GM12878 (cell line): Measurements from ENCODE around the gene KRTAP9-2. TPM values are rescaled to one million over a fixed set of nuclear protein-coding genes. Genes with fewer than 3 reads are reported as not detected.

Source experiments
- ATAC-seq: fragments of 200-7000 bp; cut with Tn5 transposase; 3 replicates; pipeline ENCODE4 v1.9.1; 2020; ENCODE audit warnings: mild to moderate bottlenecking, moderate library complexity
- BruUV-seq: library from RNA; stranded (reverse); fragments of 400-500 nt; replicated peaks from 2 replicates; lab custom pipeline; 2021; lab: Mats Ljungman, UMichigan
- CTCF ChIA-PET: fragments of 300-600 bp; sonication (Branson Sonifier 250); formaldehyde crosslinking; extraction: SDS; loops from one replicate; lab custom pipeline; 2021; ENCODE audit warnings: inconsistent platforms; lab: Yijun Ruan, JAX
- POLR2A ChIA-PET: fragments of 350-600 bp; formaldehyde crosslinking; extraction: SDS; loops from one replicate; lab custom pipeline; 2021; ENCODE audit warnings: inconsistent platforms; lab: Charles Lee
- RAD21 ChIA-PET: fragments of 300-600 bp; sonication (Branson Sonifier 250); formaldehyde crosslinking; loops from one replicate; lab custom pipeline; 2023; ENCODE audit warnings: antibody characterized with exemption; ENCODE audit not compliant: unreplicated experiment; lab: Charles Lee
- SMC1A ChIA-PET: fragments of 300-600 bp; sonication (Branson Sonifier 250); formaldehyde crosslinking; loops from one replicate; lab custom pipeline; 2023; ENCODE audit not compliant: unreplicated experiment, uncharacterized antibody; lab: Charles Lee
- DNase-seq: peaks from one replicate; pipeline ENCODE4 v3.0.0-alpha.2; 2011; ENCODE audit warnings: low read depth, low spot score
- FAIRE-seq: peaks from 3 replicates; lab custom pipeline; 2011; peaks lifted over from hg19 to GRCh38; lab: Jason Lieb, UNC
- H2AFZ ChIP-seq: 2 replicates; pipeline ENCODE4 v1.6.0; 2011; ENCODE audit warnings: low read depth, low read length, control low read depth; ENCODE audit not compliant: control insufficient read depth
- H3K27ac ChIP-seq: 2 replicates; pipeline ENCODE4 v1.5.1; 2011; ENCODE audit warnings: control low read depth; ENCODE audit not compliant: control insufficient read depth, insufficient read depth
- H3K27me3 ChIP-seq, 2 experiments: replicated peaks in 1 of 2; 2 replicates each; pipeline versions ENCODE4 v1.6.0 to v1.6.1; 2011; ENCODE audit warnings: low read length in 1 of 2; ENCODE audit not compliant: control insufficient read depth in 2 of 2, insufficient read depth in 2 of 2
- H3K36me3 ChIP-seq, 2 experiments: 2 replicates each; pipeline ENCODE4 v1.5.1; 2011; ENCODE audit warnings: low read length in 1 of 2; ENCODE audit not compliant: control insufficient read depth in 2 of 2, insufficient read depth in 2 of 2
- H3K4me1 ChIP-seq: 2 replicates; pipeline ENCODE4 v1.6.1; 2011; ENCODE audit warnings: mild to moderate bottlenecking, low read length, moderate library complexity, mixed read lengths; ENCODE audit not compliant: control insufficient read depth, insufficient read depth
- H3K4me2 ChIP-seq: 2 replicates; pipeline ENCODE4 v1.6.0; 2011; ENCODE audit warnings: control low read depth; ENCODE audit not compliant: control insufficient read depth, insufficient read depth
- H3K4me3 ChIP-seq: fragments of 200-600 bp; sonication (generic); 2 replicates; pipeline ENCODE4 v1.5.1; 2016
- H3K79me2 ChIP-seq: 2 replicates; pipeline ENCODE4 v1.6.0; 2011; ENCODE audit warnings: low read length; ENCODE audit not compliant: control insufficient read depth, insufficient read depth
- H3K9ac ChIP-seq: 2 replicates; pipeline ENCODE4 v1.8.0; 2011; ENCODE audit warnings: low read length, control low read depth, mixed read lengths; ENCODE audit not compliant: control insufficient read depth, insufficient read depth
- H3K9me3 ChIP-seq: replicated peaks from 3 replicates; pipeline ENCODE4 v1.5.1; 2011; ENCODE audit warnings: mild to moderate bottlenecking, low read length; ENCODE audit not compliant: control insufficient read depth, insufficient read depth
- H4K20me1 ChIP-seq: 2 replicates; pipeline ENCODE4 v1.6.0; 2011; ENCODE audit not compliant: control insufficient read depth, insufficient read depth
- BACH1 ChIP-seq: fragments of 450-650 bp; IDR thresholded peaks from 2 replicates; pipeline ENCODE4 v1.6.1; 2017; ENCODE audit warnings: mild to moderate bottlenecking, borderline replicate concordance
- BCL11A ChIP-seq: IDR thresholded peaks from 2 replicates; pipeline ENCODE4 v1.6.1; 2011; ENCODE audit warnings: low read depth, low read length
- EED ChIP-seq: sonication (generic); IDR thresholded peaks from 2 replicates; pipeline ENCODE4 v1.6.1; 2016; ENCODE audit warnings: antibody characterized with exemption, low read depth
- MEF2A ChIP-seq: IDR thresholded peaks from 2 replicates; pipeline ENCODE4 v1.6.1; 2011; ENCODE audit warnings: low read depth, mild to moderate bottlenecking, low read length, moderate library complexity; ENCODE audit not compliant: insufficient read depth
- MXI1 ChIP-seq: fragments of 150-350 bp; IDR thresholded peaks from 2 replicates; pipeline ENCODE4 v1.6.1; 2011; ENCODE audit warnings: low read depth, mild to moderate bottlenecking, inconsistent platforms, low read length, improper control_type of control experiment
- MYC ChIP-seq: IDR thresholded peaks from 2 replicates; pipeline ENCODE4 v1.6.1; 2011; ENCODE audit warnings: mild to moderate bottlenecking, low read length, moderate library complexity, inconsistent platforms; ENCODE audit not compliant: insufficient read depth, insufficient replicate concordance, insufficient read length, severe bottlenecking
- NFYB ChIP-seq: IDR thresholded peaks from 2 replicates; pipeline ENCODE4 v1.6.1; 2011; ENCODE audit warnings: low read depth, mild to moderate bottlenecking, low read length, improper control_type of control experiment, moderate library complexity; ENCODE audit not compliant: insufficient read depth
- WGBS: methylation state at CpG from one replicate; pipeline ENCODE4 v1.1.6; 2016; ENCODE audit warnings: low lambda C conversion rate; ENCODE audit not compliant: insufficient replicate concordance, insufficient coverage; ENCODE audit errors: missing lambda C conversion rate; 5-methylcytosine and 5-hydroxymethylcytosine counted together
- in situ Hi-C: fragments of 300-500 bp; cut with MboI; formaldehyde crosslinking; loops from 9 replicates; pipeline ENCODE4 v1.14.3; 2018; ENCODE audit warnings: mixed read lengths
- intact Hi-C: fragments of 100-400 bp; cut with micrococcal nuclease; formaldehyde crosslinking; loops from one replicate; pipeline ENCODE4 v1.14.2; 2022; ENCODE audit not compliant: unreplicated experiment
- polyA plus RNA-seq, 11 experiments: library from polyadenylated mRNA; depleted of rRNA in 4 of 11; unstranded in 6 of 11; stranded (reverse) in 5 of 11; fragments of >200 nt; fragmentation: Nextera tagmentation in 4 of 11; fragmentation: Illumina TruSeq in 1 of 11; extraction: Ambion mirVana in 4 of 11; extraction: Trizol in 1 of 11; gene quantifications; 1 replicate in 1 of 11; 2 replicates in 10 of 11; pipeline versions ENCODE4 v1.2.1 to v1.2.3, GENCODE V29; 2011 to 2016; ENCODE audit warnings: inconsistent platforms in 2 of 11, missing spikeins in 2 of 11, low read depth in 1 of 11
- total RNA-seq, 4 experiments: library from RNA; depleted of rRNA in 3 of 4; stranded (reverse); fragments of >200 nt in 3 of 4; fragmentation: Illumina TruSeq in 1 of 4; extraction: Trizol in 1 of 4; gene quantifications; 2 replicates each; pipeline versions ENCODE4 v1.2.1 to v1.2.3, GENCODE V29; 2013 to 2021
- TF ChIP-seq, protein P1 (sequence below): IDR thresholded peaks from 2 replicates; pipeline ENCODE4 v1.6.1; 2012; ENCODE audit warnings: low read depth, low read length, improper control_type of control experiment
- TF ChIP-seq, protein P2 (sequence below): fragments of 450-650 bp; formaldehyde crosslinking; IDR thresholded peaks from 2 replicates; pipeline ENCODE4 v1.4.0; 2022; ENCODE audit warnings: mild to moderate bottlenecking, moderate library complexity
- TF ChIP-seq, protein P3 (sequence below): IDR thresholded peaks from 2 replicates; pipeline ENCODE4 v1.6.1; 2011; ENCODE audit warnings: borderline replicate concordance, low read depth, mild to moderate bottlenecking, moderate library complexity, low read length; ENCODE audit not compliant: insufficient read depth, poor library complexity, severe bottlenecking
- TF ChIP-seq, protein P4 (sequence below): IDR thresholded peaks from 2 replicates; pipeline ENCODE4 v1.6.1; 2011; ENCODE audit warnings: borderline replicate concordance, low read depth, mild to moderate bottlenecking, moderate library complexity, mixed read lengths, low read length; ENCODE audit not compliant: insufficient read depth; ENCODE audit errors: extremely low read length
- TF ChIP-seq, protein P5 (sequence below): fragments of 450-650 bp; formaldehyde crosslinking; IDR thresholded peaks from 2 replicates; pipeline ENCODE4 v1.5.0; 2022; ENCODE audit warnings: mild to moderate bottlenecking, missing genetic modification characterization

KRTAP9-2 gene
- total and polyA plus RNA-seq, 10 of the 15 experiments (the other 5 are each of a cell fraction or from before 2014, with no cell fraction given) = not detected

DNA sequence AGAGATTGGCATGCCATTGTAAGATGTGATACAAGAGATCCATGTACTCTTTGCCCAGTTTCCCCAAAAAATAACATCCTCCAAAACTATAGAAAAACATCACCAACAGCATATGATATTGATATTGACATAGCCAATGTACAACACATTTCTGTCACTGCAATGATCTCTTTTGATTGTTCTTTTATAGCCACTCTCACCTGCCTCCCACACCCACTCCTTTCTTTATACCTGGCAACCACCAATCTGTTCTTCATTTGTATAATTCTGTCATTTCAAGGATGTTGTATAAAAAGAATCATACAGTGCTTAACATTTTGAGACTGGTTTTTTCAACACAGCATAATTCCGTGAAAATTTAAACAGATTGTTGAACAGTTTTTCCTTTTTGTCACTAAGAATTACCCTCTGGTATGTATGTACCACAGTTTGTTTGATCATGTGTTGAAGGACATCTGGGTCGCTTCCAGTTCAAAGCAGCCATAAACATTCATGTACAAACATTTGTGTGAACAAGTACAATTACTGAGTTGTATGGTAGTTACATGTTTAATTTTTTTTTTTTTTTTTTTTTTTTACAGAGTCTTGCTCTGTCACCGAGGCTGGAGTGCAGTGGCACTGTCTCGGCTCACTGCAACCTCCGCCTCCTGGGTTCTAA lies 26.9 kb upstream of the KRTAP9-2 start:
- Histone ChIP-seq H3K9ac (no peak overlapping the region), H3K4me2 (no peak overlapping the region), H3K4me1 (no peaks in the 10 kb centered on the region), H3K27ac (no peak overlapping the region), H3K27me3 (no peaks in the 10 kb centered on the region), H3K79me2 (no peaks in the 10 kb centered on the region), H3K9me3 (no peaks in the 10 kb centered on the region), H4K20me1 (no peaks in the 10 kb centered on the region), H3K36me3 (no peaks in the 10 kb centered on the region), H2AFZ (no peak overlapping the region), H3K4me3 (no peak overlapping the region)
- intact Hi-C loops (no loop called here), in situ Hi-C loops (no loop called here)
- no peak for DNase-seq
- ATAC-seq = no peak
- ChIA-PET RAD21 (no interaction called here), SMC1A (no interaction called here), CTCF (no interaction called here), POLR2A (no interaction called here)
- no peak for FAIRE-seq
- WGBS = 47% methylated on average over 4 of the region's 5 CpGs
- no TSS peak for BruUV-seq
- TF ChIP-seq BCL11A (no peak), MYC (no peak), BACH1 (no peak), MEF2A (no peak), NFYB (no peak), MXI1 (no peak), EED (no peak)
- TF ChIP-seq, protein P1, sequence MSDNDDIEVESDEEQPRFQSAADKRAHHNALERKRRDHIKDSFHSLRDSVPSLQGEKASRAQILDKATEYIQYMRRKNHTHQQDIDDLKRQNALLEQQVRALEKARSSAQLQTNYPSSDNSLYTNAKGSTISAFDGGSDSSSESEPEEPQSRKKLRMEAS = no peak
- TF ChIP-seq, protein P2, sequence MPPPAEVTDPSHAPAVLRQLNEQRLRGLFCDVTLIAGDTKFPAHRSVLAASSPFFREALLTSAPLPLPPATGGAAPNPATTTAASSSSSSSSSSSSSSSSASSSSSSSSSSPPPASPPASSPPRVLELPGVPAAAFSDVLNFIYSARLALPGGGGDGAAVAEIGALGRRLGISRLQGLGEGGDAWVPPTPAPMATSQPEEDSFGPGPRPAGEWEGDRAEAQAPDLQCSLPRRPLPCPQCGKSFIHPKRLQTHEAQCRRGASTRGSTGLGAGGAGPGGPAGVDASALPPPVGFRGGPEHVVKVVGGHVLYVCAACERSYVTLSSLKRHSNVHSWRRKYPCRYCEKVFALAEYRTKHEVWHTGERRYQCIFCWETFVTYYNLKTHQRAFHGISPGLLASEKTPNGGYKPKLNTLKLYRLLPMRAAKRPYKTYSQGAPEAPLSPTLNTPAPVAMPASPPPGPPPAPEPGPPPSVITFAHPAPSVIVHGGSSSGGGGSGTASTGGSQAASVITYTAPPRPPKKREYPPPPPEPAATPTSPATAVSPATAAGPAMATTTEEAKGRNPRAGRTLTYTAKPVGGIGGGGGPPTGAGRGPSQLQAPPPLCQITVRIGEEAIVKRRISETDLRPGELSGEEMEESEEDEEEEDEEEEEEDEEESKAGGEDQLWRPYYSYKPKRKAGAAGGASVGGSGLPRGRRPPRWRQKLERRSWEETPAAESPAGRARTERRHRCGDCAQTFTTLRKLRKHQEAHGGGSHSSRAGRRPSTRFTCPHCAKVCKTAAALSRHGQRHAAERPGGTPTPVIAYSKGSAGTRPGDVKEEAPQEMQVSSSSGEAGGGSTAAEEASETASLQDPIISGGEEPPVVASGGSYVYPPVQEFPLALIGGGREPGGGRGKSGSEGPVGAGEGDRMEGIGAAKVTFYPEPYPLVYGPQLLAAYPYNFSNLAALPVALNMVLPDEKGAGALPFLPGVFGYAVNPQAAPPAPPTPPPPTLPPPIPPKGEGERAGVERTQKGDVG (CRISPR knock-in tag) = no peak
- TF ChIP-seq, protein P3, sequence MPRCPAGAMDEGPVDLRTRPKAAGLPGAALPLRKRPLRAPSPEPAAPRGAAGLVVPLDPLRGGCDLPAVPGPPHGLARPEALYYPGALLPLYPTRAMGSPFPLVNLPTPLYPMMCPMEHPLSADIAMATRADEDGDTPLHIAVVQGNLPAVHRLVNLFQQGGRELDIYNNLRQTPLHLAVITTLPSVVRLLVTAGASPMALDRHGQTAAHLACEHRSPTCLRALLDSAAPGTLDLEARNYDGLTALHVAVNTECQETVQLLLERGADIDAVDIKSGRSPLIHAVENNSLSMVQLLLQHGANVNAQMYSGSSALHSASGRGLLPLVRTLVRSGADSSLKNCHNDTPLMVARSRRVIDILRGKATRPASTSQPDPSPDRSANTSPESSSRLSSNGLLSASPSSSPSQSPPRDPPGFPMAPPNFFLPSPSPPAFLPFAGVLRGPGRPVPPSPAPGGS = no peak
- TF ChIP-seq, protein P4, sequence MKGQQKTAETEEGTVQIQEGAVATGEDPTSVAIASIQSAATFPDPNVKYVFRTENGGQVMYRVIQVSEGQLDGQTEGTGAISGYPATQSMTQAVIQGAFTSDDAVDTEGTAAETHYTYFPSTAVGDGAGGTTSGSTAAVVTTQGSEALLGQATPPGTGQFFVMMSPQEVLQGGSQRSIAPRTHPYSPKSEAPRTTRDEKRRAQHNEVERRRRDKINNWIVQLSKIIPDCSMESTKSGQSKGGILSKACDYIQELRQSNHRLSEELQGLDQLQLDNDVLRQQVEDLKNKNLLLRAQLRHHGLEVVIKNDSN = no peak
- TF ChIP-seq, protein P5, sequence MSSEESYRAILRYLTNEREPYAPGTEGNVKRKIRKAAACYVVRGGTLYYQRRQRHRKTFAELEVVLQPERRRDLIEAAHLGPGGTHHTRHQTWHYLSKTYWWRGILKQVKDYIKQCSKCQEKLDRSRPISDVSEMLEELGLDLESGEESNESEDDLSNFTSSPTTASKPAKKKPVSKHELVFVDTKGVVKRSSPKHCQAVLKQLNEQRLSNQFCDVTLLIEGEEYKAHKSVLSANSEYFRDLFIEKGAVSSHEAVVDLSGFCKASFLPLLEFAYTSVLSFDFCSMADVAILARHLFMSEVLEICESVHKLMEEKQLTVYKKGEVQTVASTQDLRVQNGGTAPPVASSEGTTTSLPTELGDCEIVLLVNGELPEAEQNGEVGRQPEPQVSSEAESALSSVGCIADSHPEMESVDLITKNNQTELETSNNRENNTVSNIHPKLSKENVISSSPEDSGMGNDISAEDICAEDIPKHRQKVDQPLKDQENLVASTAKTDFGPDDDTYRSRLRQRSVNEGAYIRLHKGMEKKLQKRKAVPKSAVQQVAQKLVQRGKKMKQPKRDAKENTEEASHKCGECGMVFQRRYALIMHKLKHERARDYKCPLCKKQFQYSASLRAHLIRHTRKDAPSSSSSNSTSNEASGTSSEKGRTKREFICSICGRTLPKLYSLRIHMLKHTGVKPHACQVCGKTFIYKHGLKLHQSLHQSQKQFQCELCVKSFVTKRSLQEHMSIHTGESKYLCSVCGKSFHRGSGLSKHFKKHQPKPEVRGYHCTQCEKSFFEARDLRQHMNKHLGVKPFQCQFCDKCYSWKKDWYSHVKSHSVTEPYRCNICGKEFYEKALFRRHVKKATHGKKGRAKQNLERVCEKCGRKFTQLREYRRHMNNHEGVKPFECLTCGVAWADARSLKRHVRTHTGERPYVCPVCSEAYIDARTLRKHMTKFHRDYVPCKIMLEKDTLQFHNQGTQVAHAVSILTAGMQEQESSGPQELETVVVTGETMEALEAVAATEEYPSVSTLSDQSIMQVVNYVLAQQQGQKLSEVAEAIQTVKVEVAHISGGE (CRISPR knock-in tag) = no peak
